ENCODE results near the gene FGF2. TPM values are rescaled to one million over a fixed set of nuclear protein-coding genes. Genes with fewer than 3 reads are reported as not detected.
A peak's percentile ranks its signal among the peaks of the same experiment; 100 is the strongest.

The FGF2 gene
- total RNA-seq, 1 experiment from 2014 or later: 99.0 TPM

- Histone ChIP-seq H3K79me2 (ENCODE audit: insufficient read depth, low read length) (peaks cover 2% of the 10 kb centered on the region; the same call in 1 of the 2 replicates), H3K27me3 (ENCODE audit: insufficient read depth, low read length) (no peaks in the 10 kb centered on the region), H2AK5ac (ENCODE audit: insufficient read length, low read length) (no peak overlapping the region), H2BK20ac (ENCODE audit: low read depth, low read length, poor library complexity, severe bottlenecking) (no peak overlapping the region), H3K23ac (ENCODE audit: insufficient read length, low read depth, low read length) (no peak overlapping the region), H3K79me1 (ENCODE audit: insufficient read depth, low read depth, low read length, poor library complexity, severe bottlenecking) (no peaks in the 10 kb centered on the region), H2BK15ac (ENCODE audit: low read depth, low read length) (no peak overlapping the region), H2BK12ac (ENCODE audit: insufficient read length, low read depth, low read length) (no peak overlapping the region), H4K20me1 (ENCODE audit: control insufficient read depth, insufficient read depth, insufficient read length) (no peaks in the 10 kb centered on the region), H3K4ac (ENCODE audit: low read depth, low read length) (no peak overlapping the region), H3K27ac (ENCODE audit: insufficient read length, low read depth, low read length) (no peak overlapping the region), H2BK5ac (ENCODE audit: insufficient read length, low read length) (no peak overlapping the region), H3K18ac (ENCODE audit: insufficient read length, low read depth, low read length) (no peak overlapping the region), H4K8ac (replicated peaks; ENCODE audit: insufficient read length, low read depth, low read length) (no peak overlapping the region), H3T11ph (ENCODE audit: low read length) (no peak overlapping the region), H3K4me1 (ENCODE audit: insufficient read depth, low read length) (peaks cover 3% of the 10 kb centered on the region; the same call in 1 of the 2 replicates), H2BK120ac (ENCODE audit: low read depth, low read length, poor library complexity, severe bottlenecking) (no peak overlapping the region), H4K5ac (ENCODE audit: insufficient read length, low read depth, low read length) (no peak overlapping the region), H3K9me3 (ENCODE audit: control insufficient read depth, low read depth, low read length) (no peaks in the 10 kb centered on the region), H3K14ac (ENCODE audit: insufficient read depth, low read length) (no peak overlapping the region), H3K56ac (ENCODE audit: insufficient read length, low read depth, low read length) (no peak overlapping the region), H3K4me2 (ENCODE audit: insufficient read depth, insufficient read length, low read length) (no peak overlapping the region), H3K23me2 (ENCODE audit: insufficient read length, low read depth, low read length, poor library complexity, severe bottlenecking) (peaks cover 5% of the 10 kb centered on the region), H4K91ac (ENCODE audit: insufficient read length, low read depth, low read length) (no peak overlapping the region), H3K9ac (ENCODE audit: extremely low read depth, insufficient read length, low read length) (no peak overlapping the region), H2AFZ (ENCODE audit: low read length) (no peak overlapping the region)
- no CpG with 5 or more reads among the region's 2 CpGs for WGBS (ENCODE audit: extremely low coverage, insufficient read length, low lambda C conversion rate)
- Mint-ChIP-seq H3K36me3 (ENCODE audit: insufficient read depth in 1 of 3, low read depth in 3 of 3) (peaks cover 0 to under 1% (median 0%) of the 10 kb centered on the region in 3 experiments; a peak in 3 of 7 replicates), H3K27me3 (ENCODE audit: low read depth) (no peaks in the 10 kb centered on the region), H3K4me3 (no peak overlapping the region), H3K4me1 (peaks cover 31 to 36% of the 10 kb centered on the region in 2 experiments), H3K9me3 (no peaks in the 10 kb centered on the region), H3K27ac (0 out of 7 replicates have a peak overlapping the region, but pooled peaks of 1 of the 3 experiments have one; percentile 39)
- no peak for TF ChIP-seq CTCF (conservative IDR thresholded peaks at IDR 0.05)
- DNase-seq: no peak
These were observed 4.2 kb upstream of the FGF2 start for GRCh38 chr4:122822466-122822865.

All from H9 (cell line).